ENCODE data around the gene PGP.

- TF ChIP-seq CTCF (IDR thresholded peaks at IDR 0.05; ENCODE audit: low read length) (no peak), EZH2 (IDR thresholded peaks at IDR 0.05; ENCODE audit: borderline replicate concordance, low read length) (no peak)
Observed at GRCh38 chr16:2190659-2191445, 23.8 kb downstream of the PGP start.
